Tibial nerve (tissue), 4 donors: ENCODE data around the gene ARPP21.

ENCODE experiments used
- EP300 ChIP-seq, 2 donors: sonication (generic); formaldehyde crosslinking; IDR thresholded peaks; one replicate each; pipeline ENCODE4 v1.6.1; 2017; ENCODE audit warnings: antibody characterized with exemption in 2 of 2, mild to moderate bottlenecking in 1 of 2
- POLR2A ChIP-seq, 2 donors: fragments of 450-650 bp; IDR thresholded peaks; one replicate each; pipeline ENCODE4 v1.6.1; 2017; ENCODE audit warnings: antibody characterized with exemption in 2 of 2, mild to moderate bottlenecking in 2 of 2, moderate library complexity in 2 of 2
- TF ChIP-seq, protein P1 (sequence below), 5 experiments: fragments of 200-600 bp in 3 of 5; fragments of 450-650 bp in 2 of 5; sonication (generic) in 3 of 5; IDR thresholded peaks; one replicate each; pipeline ENCODE4 v1.5.1; 2016 to 2019; ENCODE audit warnings: antibody characterized with exemption in 5 of 5, mild to moderate bottlenecking in 3 of 5, moderate library complexity in 2 of 5

DNA sequence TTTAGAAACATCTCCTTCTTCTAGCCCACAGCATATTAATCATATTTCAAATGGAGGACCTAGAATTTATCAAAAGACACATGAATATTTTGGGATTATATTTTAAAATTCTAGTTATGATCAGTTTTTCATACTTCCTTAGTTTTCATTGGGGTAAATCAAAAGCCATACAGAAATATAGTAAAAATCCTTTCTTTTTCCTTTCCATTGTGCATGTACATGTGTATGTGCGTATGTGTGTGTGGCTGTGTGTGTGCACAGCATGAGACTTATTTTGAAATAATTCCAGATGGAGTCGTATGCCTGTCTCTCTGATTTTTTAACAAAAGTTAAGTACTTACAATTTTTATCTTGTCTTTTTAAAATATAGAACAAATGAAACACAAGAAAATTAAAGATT, 94.5 kb downstream of the ARPP21 start:
- TF ChIP-seq, protein P1, sequence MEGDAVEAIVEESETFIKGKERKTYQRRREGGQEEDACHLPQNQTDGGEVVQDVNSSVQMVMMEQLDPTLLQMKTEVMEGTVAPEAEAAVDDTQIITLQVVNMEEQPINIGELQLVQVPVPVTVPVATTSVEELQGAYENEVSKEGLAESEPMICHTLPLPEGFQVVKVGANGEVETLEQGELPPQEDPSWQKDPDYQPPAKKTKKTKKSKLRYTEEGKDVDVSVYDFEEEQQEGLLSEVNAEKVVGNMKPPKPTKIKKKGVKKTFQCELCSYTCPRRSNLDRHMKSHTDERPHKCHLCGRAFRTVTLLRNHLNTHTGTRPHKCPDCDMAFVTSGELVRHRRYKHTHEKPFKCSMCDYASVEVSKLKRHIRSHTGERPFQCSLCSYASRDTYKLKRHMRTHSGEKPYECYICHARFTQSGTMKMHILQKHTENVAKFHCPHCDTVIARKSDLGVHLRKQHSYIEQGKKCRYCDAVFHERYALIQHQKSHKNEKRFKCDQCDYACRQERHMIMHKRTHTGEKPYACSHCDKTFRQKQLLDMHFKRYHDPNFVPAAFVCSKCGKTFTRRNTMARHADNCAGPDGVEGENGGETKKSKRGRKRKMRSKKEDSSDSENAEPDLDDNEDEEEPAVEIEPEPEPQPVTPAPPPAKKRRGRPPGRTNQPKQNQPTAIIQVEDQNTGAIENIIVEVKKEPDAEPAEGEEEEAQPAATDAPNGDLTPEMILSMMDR (IDR thresholded peaks at IDR 0.05), result no peak
- TF ChIP-seq POLR2A (IDR thresholded peaks at IDR 0.05), result no peak
- TF ChIP-seq EP300 (IDR thresholded peaks at IDR 0.05), result no peak
